PFSK-1 (cell line): ENCODE data around the gene MSLN.

Experiments used
- POLR2AphosphoS5 ChIP-seq: IDR thresholded peaks from 2 replicates; pipeline ENCODE4 v1.6.1; 2012; ENCODE audit warnings: low read depth, mild to moderate bottlenecking, control low read depth, low read length, moderate library complexity
- TF ChIP-seq, protein P1 (sequence below), 2 experiments: IDR thresholded peaks; 2 replicates each; pipeline versions ENCODE4 v1.6.1 to v1.8.0; 2011 to 2012; ENCODE audit warnings: low read depth in 2 of 2, low read length in 2 of 2, control low read depth in 1 of 2, inconsistent platforms in 1 of 2, mild to moderate bottlenecking in 1 of 2, moderate library complexity in 1 of 2; ENCODE audit not compliant: insufficient read depth in 1 of 2

GRCh38 chr16:787321-787966 is 26.9 kb downstream of the MSLN start:
- TF ChIP-seq POLR2AphosphoS5 = no peak
- TF ChIP-seq, protein P1, sequence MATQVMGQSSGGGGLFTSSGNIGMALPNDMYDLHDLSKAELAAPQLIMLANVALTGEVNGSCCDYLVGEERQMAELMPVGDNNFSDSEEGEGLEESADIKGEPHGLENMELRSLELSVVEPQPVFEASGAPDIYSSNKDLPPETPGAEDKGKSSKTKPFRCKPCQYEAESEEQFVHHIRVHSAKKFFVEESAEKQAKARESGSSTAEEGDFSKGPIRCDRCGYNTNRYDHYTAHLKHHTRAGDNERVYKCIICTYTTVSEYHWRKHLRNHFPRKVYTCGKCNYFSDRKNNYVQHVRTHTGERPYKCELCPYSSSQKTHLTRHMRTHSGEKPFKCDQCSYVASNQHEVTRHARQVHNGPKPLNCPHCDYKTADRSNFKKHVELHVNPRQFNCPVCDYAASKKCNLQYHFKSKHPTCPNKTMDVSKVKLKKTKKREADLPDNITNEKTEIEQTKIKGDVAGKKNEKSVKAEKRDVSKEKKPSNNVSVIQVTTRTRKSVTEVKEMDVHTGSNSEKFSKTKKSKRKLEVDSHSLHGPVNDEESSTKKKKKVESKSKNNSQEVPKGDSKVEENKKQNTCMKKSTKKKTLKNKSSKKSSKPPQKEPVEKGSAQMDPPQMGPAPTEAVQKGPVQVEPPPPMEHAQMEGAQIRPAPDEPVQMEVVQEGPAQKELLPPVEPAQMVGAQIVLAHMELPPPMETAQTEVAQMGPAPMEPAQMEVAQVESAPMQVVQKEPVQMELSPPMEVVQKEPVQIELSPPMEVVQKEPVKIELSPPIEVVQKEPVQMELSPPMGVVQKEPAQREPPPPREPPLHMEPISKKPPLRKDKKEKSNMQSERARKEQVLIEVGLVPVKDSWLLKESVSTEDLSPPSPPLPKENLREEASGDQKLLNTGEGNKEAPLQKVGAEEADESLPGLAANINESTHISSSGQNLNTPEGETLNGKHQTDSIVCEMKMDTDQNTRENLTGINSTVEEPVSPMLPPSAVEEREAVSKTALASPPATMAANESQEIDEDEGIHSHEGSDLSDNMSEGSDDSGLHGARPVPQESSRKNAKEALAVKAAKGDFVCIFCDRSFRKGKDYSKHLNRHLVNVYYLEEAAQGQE (IDR thresholded peaks at IDR 0.05; ENCODE audit: insufficient read depth in 1 of 2, low read depth in 2 of 2, low read length in 2 of 2) = no peak
